ENCODE data around the gene ZNF185. TPM values are rescaled to one million over a fixed set of nuclear protein-coding genes. Genes with fewer than 3 reads are reported as not detected.

ZNF185 gene
- total RNA-seq, 1 donor from 2014 or later = 6.3 TPM

- DNase-seq (ENCODE audit: low spot score) = no peak
These were observed 20.1 kb downstream of the ZNF185 start for GRCh38 chrX:152917656-152918579.

GRCh38 chrX:152918707-152919106 is 20.8 kb downstream of the ZNF185 start:
- DNase-seq (ENCODE audit: low spot score) = no peak

- no peak for DNase-seq (ENCODE audit: low spot score)
These were observed 25.7 kb downstream of the ZNF185 start for GRCh38 chrX:152923599-152923998.

- DNase-seq (ENCODE audit: low spot score) = no peak
These were observed 28.0 kb downstream of the ZNF185 start for GRCh38 chrX:152925835-152926234.

- DNase-seq (ENCODE audit: low spot score) = no peak
These were observed 28.4 kb downstream of the ZNF185 start for GRCh38 chrX:152926279-152926678.

- no peak for DNase-seq (ENCODE audit: low spot score)
These were observed 29.1 kb downstream of the ZNF185 start for GRCh38 chrX:152926923-152927322.

- no peak for DNase-seq (ENCODE audit: low spot score)
These were observed 30.2 kb downstream of the ZNF185 start for GRCh38 chrX:152927858-152928760.

GRCh38 chrX:152928761-152929400 is 31.0 kb downstream of the ZNF185 start:
- DNase-seq (ENCODE audit: low spot score) = no peak

GRCh38 chrX:152929898-152930297 is 32.0 kb downstream of the ZNF185 start:
- no peak for DNase-seq (ENCODE audit: low spot score)

GRCh38 chrX:152930516-152930915 is 32.6 kb downstream of the ZNF185 start:
- no peak for DNase-seq (ENCODE audit: low spot score)

GRCh38 chrX:152932144-152932543 is 34.3 kb downstream of the ZNF185 start:
- no peak for DNase-seq (ENCODE audit: low spot score)

- DNase-seq (ENCODE audit: low spot score) = no peak
These were observed 34.8 kb downstream of the ZNF185 start for GRCh38 chrX:152932598-152933175.

GRCh38 chrX:152936306-152936705 is 38.4 kb downstream of the ZNF185 start:
- no peak for DNase-seq (ENCODE audit: low spot score)

GRCh38 chrX:152937236-152937635 is 39.4 kb downstream of the ZNF185 start:
- no peak for DNase-seq (ENCODE audit: low spot score)

- DNase-seq (ENCODE audit: low spot score) = peak; percentile 96
These were observed 43.6 kb downstream of the ZNF185 start for GRCh38 chrX:152941328-152942076.

- DNase-seq (ENCODE audit: low spot score) = no peak
These were observed 44.2 kb downstream of the ZNF185 start for GRCh38 chrX:152942077-152942442.

- no peak for DNase-seq (ENCODE audit: low spot score)
These were observed 46.0 kb downstream of the ZNF185 start for GRCh38 chrX:152943826-152944225.

- DNase-seq (ENCODE audit: low spot score) = no peak
These were observed 47.4 kb downstream of the ZNF185 start for GRCh38 chrX:152945021-152945979.

- DNase-seq (ENCODE audit: low spot score) = no peak
These were observed 48.8 kb downstream of the ZNF185 start for GRCh38 chrX:152946681-152947080.
